ENCODE measurements around the gene RBM39.
"Not testable (repeated sequence)": the region's sequence is repeated elsewhere in the genome, so short reads cannot be mapped to it uniquely, and the experiment has no call there.

DNA sequence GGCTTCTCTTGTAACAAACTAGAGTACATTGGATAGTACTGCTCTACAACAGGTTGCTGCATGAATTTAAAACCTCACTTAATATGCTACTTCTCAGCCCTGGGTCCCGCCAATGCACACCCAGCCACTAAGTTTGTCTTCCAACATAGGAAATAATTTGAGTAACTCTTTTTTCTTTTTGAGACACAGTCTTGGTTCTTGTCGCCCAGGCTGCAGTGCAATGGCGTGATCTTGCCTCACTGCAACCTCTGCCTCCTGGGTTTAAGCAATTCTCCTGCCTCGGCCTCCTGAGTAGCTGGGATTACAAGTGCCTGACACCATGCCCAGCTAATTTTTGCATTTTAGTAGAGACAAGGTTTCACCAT is 18.8 kb downstream of the RBM39 start:
- TF ChIP-seq, protein P1, sequence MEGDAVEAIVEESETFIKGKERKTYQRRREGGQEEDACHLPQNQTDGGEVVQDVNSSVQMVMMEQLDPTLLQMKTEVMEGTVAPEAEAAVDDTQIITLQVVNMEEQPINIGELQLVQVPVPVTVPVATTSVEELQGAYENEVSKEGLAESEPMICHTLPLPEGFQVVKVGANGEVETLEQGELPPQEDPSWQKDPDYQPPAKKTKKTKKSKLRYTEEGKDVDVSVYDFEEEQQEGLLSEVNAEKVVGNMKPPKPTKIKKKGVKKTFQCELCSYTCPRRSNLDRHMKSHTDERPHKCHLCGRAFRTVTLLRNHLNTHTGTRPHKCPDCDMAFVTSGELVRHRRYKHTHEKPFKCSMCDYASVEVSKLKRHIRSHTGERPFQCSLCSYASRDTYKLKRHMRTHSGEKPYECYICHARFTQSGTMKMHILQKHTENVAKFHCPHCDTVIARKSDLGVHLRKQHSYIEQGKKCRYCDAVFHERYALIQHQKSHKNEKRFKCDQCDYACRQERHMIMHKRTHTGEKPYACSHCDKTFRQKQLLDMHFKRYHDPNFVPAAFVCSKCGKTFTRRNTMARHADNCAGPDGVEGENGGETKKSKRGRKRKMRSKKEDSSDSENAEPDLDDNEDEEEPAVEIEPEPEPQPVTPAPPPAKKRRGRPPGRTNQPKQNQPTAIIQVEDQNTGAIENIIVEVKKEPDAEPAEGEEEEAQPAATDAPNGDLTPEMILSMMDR (IDR thresholded peaks at IDR 0.05): not testable (repeated sequence)
- TF ChIP-seq POLR2A (IDR thresholded peaks at IDR 0.05): not testable (repeated sequence)
